Activated CD4-positive, alpha-beta T cell treated with anti-CD3 and anti-CD28 coated beads for 36 hours (primary cell): ENCODE results near the gene ADGRD2. TPM values are rescaled to one million over a fixed set of nuclear protein-coding genes. Genes with fewer than 3 reads are reported as not detected.
A peak's percentile ranks its signal among the peaks of the same experiment; 100 is the strongest.

Source experiments
- ATAC-seq: fragments of 200-7000 bp; cut with Tn5 transposase; one replicate; pipeline ENCODE4 v1.10.0; 2021; ENCODE audit warnings: mild to moderate bottlenecking, moderate library complexity
- CTCF ChIA-PET: fragments of 350-600 bp; sonication (Branson Sonifier 250); formaldehyde crosslinking; loops from one replicate; lab custom pipeline; 2021; ENCODE audit warnings: antibody characterized with exemption; lab: Charles Lee
- POLR2A ChIA-PET: fragments of 350-600 bp; sonication (Branson Sonifier 250); formaldehyde crosslinking; loops from one replicate; lab custom pipeline; 2021; ENCODE audit warnings: antibody characterized with exemption, inconsistent platforms; lab: Charles Lee
- DNase-seq: peaks from one replicate; pipeline ENCODE4 v3.0.0-alpha.2; 2020
- H3K27ac Mint-ChIP-seq: one replicate; pipeline ENCODE4 v1.8.0; 2021; ENCODE audit warnings: mixed read lengths
- H3K27me3 Mint-ChIP-seq: one replicate; pipeline ENCODE4 v1.8.0; 2021; ENCODE audit warnings: mixed read lengths
- H3K36me3 Mint-ChIP-seq: one replicate; pipeline ENCODE4 v1.8.0; 2021; ENCODE audit warnings: low read depth, mixed read lengths
- H3K4me1 Mint-ChIP-seq: one replicate; pipeline ENCODE4 v1.8.0; 2021; ENCODE audit warnings: mixed read lengths
- H3K4me3 Mint-ChIP-seq: one replicate; pipeline ENCODE4 v1.8.0; 2021; ENCODE audit warnings: mild to moderate bottlenecking, moderate library complexity, mixed read lengths
- H3K9me3 Mint-ChIP-seq: one replicate; pipeline ENCODE4 v1.8.0; 2021; ENCODE audit warnings: low read depth, mixed read lengths
- intact Hi-C, 2 experiments: fragments of 100-400 bp; cut with DNase I in 1 of 2; cut with micrococcal nuclease in 1 of 2; formaldehyde crosslinking; loops; one replicate each; pipeline versions ENCODE4 v1.14.2 to v1.15.1; 2022 to 2024; cut with DNase I, micrococcal nuclease
- total RNA-seq, 2 experiments: library from RNA; stranded (reverse); gene quantifications; one replicate each; pipeline ENCODE4 v1.2.3, GENCODE V29; 2021

Gene ADGRD2
- total RNA-seq, 2 experiments from 2014 or later: not detected

DNA sequence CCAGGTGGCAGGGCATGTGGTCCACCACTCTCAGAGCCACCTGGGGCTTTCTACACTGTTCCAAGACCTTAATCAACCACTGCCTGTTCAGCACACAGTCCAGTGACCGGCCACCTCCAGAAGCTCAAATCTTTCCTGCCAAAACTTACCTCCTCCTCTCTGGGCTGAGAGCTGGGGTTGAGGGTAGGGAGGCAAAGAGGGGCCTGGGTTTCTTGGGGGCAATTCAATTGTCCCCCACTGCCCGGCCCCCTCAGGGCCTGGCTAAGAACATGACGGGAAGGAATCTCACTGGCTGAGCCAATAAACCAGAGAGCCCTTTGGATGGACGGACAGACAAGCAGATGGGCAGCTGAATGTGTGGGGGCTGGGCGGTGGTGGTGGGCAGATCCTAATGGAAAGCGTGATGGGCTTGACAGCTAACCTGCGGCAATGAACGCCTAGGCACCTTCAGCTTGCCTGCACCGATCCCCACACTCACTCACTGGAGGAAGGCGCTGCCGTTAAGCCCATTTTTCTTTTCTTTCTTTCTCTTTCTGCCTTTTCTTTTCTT is 51.6 kb downstream of the ADGRD2 start:
- intact Hi-C loops: no loop called here
- Mint-ChIP-seq H3K4me3 (no peak overlapping the region), H3K27me3 (peaks cover 23% of the 10 kb centered on the region), H3K36me3 (peaks cover 3% of the 10 kb centered on the region), H3K9me3 (no peaks in the 10 kb centered on the region), H3K4me1 (peaks cover 14% of the 10 kb centered on the region), H3K27ac (no peak overlapping the region)
- DNase-seq: no peak
- ChIA-PET POLR2A (no interaction called here), CTCF (no interaction called here)
- no peak for ATAC-seq

- no peak for DNase-seq
- Mint-ChIP-seq H3K27ac (no peak overlapping the region), H3K27me3 (peaks cover 23% of the 10 kb centered on the region), H3K9me3 (no peaks in the 10 kb centered on the region), H3K4me1 (peaks cover 14% of the 10 kb centered on the region), H3K4me3 (no peak overlapping the region), H3K36me3 (peaks cover 3% of the 10 kb centered on the region)
- ChIA-PET POLR2A (no interaction called here), CTCF (no interaction called here)
- no peak for ATAC-seq
- intact Hi-C loops: no loop called here
These were observed 52.8 kb downstream of the ADGRD2 start for GRCh38 chr9:124502711-124503702.

GRCh38 chr9:124503713-124504529 is 53.7 kb downstream of the ADGRD2 start:
- DNase-seq (no peak), ATAC-seq (no peak)
- Mint-ChIP-seq H3K36me3 (peaks cover 3% of the 10 kb centered on the region), H3K27me3 (peaks cover 23% of the 10 kb centered on the region), H3K4me3 (peak overlapping the region; percentile 61), H3K27ac (peak overlapping the region; percentile 13), H3K9me3 (no peaks in the 10 kb centered on the region), H3K4me1 (peaks cover 14% of the 10 kb centered on the region)
- ChIA-PET POLR2A (no interaction called here), CTCF (no interaction called here)
- intact Hi-C loops: no loop called here

- ChIA-PET POLR2A (no interaction called here), CTCF (no interaction called here)
- no peaks in the 10 kb centered on the region for H3K9me3 Mint-ChIP-seq
- H3K4me3 Mint-ChIP-seq: no peak overlapping the region
- H3K36me3 Mint-ChIP-seq: peaks cover 3% of the 10 kb centered on the region
- DNase-seq (no peak), ATAC-seq (no peak)
- H3K4me1 Mint-ChIP-seq: peaks cover 13% of the 10 kb centered on the region
- peaks cover 23% of the 10 kb centered on the region for H3K27me3 Mint-ChIP-seq
- H3K27ac Mint-ChIP-seq: no peak overlapping the region
- intact Hi-C loops: no loop called here
These were observed 54.3 kb downstream of the ADGRD2 start for GRCh38 chr9:124504530-124505005.

DNA sequence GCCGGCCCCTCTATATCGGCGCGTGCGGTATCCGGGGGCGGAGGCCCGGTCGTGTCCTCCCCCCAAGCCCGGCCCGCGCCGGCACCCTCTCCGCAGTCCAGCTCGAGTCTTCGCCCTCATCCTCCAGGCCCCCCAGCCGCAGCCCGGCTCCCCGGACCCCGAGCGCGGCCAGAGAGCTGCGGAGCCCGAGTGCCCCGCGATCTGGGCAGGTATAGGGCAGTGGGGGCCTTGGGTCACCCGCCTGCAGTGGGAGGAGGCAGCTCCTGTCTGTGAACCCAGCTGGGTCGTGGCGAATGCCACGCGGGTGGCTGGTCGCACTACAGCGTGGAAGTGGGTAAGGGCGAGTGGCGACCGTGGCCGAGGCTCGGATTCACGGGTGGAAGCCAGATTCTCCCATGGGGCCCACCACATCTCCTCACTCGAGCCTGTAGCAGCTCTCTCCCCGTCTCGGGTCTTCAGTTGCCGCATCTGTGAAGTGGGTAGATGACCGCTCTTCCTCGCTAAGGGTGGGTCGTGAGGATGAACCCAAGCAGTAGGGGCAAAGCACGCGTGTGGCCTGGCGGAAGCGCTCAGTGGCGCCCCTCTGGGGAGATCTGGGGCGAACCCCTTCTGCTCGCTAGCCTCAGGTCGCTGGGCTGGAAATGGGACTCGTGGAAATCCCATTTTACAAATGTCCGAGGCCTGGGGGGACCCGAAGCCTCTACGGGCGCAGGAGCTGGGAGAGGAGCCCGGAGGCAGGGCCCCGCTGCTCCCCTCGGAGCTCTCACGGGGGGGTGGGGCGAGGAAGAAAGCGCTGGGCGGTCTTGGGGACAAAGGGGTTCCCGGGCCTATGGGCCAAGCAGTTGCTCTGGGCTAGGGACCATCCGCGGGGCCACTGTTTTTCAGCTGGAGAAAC is 55.0 kb downstream of the ADGRD2 start:
- peaks cover 23% of the 10 kb centered on the region for H3K27me3 Mint-ChIP-seq
- POLR2A ChIA-PET: no interaction called here
- ATAC-seq: no peak
- H3K9me3 Mint-ChIP-seq: no peaks in the 10 kb centered on the region
- H3K27ac Mint-ChIP-seq: no peak overlapping the region
- DNase-seq: no peak
- peaks cover 3% of the 10 kb centered on the region for H3K36me3 Mint-ChIP-seq
- no peak overlapping the region for H3K4me3 Mint-ChIP-seq
- intact Hi-C loops: no loop called here
- peaks cover 11% of the 10 kb centered on the region for H3K4me1 Mint-ChIP-seq
- CTCF ChIA-PET: no interaction called here

- no peaks in the 10 kb centered on the region for H3K9me3 Mint-ChIP-seq
- no peak for DNase-seq
- ChIA-PET POLR2A (no interaction called here), CTCF (no interaction called here)
- no peak overlapping the region for H3K4me3 Mint-ChIP-seq
- ATAC-seq: no peak
- intact Hi-C loops: no loop called here
- H3K27ac Mint-ChIP-seq: no peak overlapping the region
- H3K27me3 Mint-ChIP-seq: peaks cover 19% of the 10 kb centered on the region
- peaks cover 3% of the 10 kb centered on the region for H3K36me3 Mint-ChIP-seq
- H3K4me1 Mint-ChIP-seq: peaks cover 6% of the 10 kb centered on the region
These were observed 55.7 kb downstream of the ADGRD2 start for GRCh38 chr9:124505901-124506346.

GRCh38 chr9:124506433-124506832 is 56.2 kb downstream of the ADGRD2 start:
- no peaks in the 10 kb centered on the region for H3K9me3 Mint-ChIP-seq
- H3K4me3 Mint-ChIP-seq: no peak overlapping the region
- no peak for DNase-seq
- no peak overlapping the region for H3K27ac Mint-ChIP-seq
- no peak for ATAC-seq
- peaks cover 3% of the 10 kb centered on the region for H3K36me3 Mint-ChIP-seq
- CTCF ChIA-PET: no interaction called here
- H3K4me1 Mint-ChIP-seq: peaks cover 5% of the 10 kb centered on the region
- intact Hi-C loops: no loop called here
- POLR2A ChIA-PET: no interaction called here
- H3K27me3 Mint-ChIP-seq: peaks cover 21% of the 10 kb centered on the region

GRCh38 chr9:124506931-124507879 is 57.0 kb downstream of the ADGRD2 start, which contains the start of gene NR5A1:
NR5A1 (minus strand) TSS chr9:124507399; CDS start chr9:124503395, 4,004 bp downstream.
- ATAC-seq (no peak), DNase-seq (no peak)
- ChIA-PET CTCF (no interaction called here), POLR2A (no interaction called here)
- H3K27me3 Mint-ChIP-seq: peaks cover 19% of the 10 kb centered on the region
- H3K9me3 Mint-ChIP-seq: no peaks in the 10 kb centered on the region
- H3K27ac Mint-ChIP-seq: no peak within 1 kb of the TSS
- H3K4me3 Mint-ChIP-seq: no peak within 1 kb of the TSS
- peaks cover 3% of the 10 kb centered on the region for H3K36me3 Mint-ChIP-seq
- intact Hi-C loops: no loop called here
- peaks cover 7% of the 10 kb centered on the region for H3K4me1 Mint-ChIP-seq

GRCh38 chr9:124507880-124508423 is 57.7 kb downstream of the ADGRD2 start:
- DNase-seq: no peak
- CTCF ChIA-PET: no interaction called here
- no peaks in the 10 kb centered on the region for H3K9me3 Mint-ChIP-seq
- no peak overlapping the region for H3K27ac Mint-ChIP-seq
- peaks cover 19% of the 10 kb centered on the region for H3K27me3 Mint-ChIP-seq
- H3K4me1 Mint-ChIP-seq: peaks cover 7% of the 10 kb centered on the region
- ATAC-seq: no peak
- intact Hi-C loops: no loop called here
- H3K4me3 Mint-ChIP-seq: no peak overlapping the region
- POLR2A ChIA-PET: no interaction called here
- peaks cover 3% of the 10 kb centered on the region for H3K36me3 Mint-ChIP-seq
